HG02763 (cell line): ENCODE results near the gene ARHGAP26.
A peak's percentile ranks its signal among the peaks of the same experiment; 100 is the strongest.

Experiments used
- ATAC-seq: cut with Tn5 transposase; IDR thresholded peaks from one replicate; pipeline ENCODE4 v1.9.1; 2021; ENCODE audit warnings: mild to moderate bottlenecking, moderate library complexity; ENCODE audit not compliant: unreplicated experiment

Gene ARHGAP26

DNA sequence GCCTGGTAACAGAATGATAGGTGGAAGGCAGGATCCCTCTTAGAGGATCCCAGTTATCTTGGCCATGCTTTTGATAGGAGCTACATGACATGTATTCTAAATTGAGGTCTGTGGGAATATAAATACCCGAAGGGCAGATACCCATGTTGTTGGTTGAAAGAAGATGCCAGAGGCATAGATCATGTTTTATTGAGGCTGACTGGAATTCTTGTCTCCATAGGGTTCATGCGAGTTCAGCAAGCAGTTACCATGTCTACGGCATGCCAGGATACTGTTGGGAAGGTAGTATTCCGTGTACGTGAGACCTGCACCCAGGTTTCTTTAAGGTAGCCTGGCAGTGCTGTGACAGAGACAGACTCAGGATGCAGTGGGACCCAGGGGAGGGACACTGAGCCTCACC is 402.6 kb downstream of the ARHGAP26 start:
- ATAC-seq = no peak

DNA sequence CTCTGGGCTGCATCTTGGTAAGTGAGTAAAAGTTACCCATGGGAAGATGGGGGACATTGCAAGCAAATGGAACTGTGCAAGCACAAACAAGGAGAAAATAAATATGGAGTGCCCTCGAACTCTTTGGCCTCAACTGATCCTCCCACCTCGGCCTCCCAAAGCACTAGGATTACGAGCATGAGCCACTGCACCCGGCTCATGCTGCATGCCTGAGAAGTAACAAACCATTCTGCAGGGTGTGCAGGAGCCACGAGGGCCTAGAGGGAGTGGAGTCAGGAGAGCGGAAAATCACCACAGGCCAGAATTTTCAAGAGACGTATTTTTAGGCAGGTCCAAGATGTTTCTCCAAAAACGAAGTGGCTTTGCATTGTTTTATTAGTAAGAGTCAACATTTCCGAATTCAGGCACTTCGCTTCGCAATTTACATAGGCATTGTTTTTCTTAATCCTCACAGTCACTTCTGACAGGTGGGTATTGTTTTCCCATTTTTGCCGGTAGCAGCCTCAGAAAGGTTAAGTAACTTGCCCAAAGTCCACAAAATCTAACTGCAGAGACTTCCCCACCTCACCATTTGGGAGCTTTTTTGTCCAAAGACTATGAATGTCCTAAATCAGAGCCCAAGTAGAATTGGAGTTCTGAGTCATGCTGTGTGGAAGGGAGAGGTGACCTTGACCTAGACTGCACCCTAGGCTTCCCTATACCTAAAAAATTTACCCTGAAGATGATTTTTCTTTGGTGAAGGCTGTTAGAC is 403.1 kb downstream of the ARHGAP26 start:
- no peak for ATAC-seq

DNA sequence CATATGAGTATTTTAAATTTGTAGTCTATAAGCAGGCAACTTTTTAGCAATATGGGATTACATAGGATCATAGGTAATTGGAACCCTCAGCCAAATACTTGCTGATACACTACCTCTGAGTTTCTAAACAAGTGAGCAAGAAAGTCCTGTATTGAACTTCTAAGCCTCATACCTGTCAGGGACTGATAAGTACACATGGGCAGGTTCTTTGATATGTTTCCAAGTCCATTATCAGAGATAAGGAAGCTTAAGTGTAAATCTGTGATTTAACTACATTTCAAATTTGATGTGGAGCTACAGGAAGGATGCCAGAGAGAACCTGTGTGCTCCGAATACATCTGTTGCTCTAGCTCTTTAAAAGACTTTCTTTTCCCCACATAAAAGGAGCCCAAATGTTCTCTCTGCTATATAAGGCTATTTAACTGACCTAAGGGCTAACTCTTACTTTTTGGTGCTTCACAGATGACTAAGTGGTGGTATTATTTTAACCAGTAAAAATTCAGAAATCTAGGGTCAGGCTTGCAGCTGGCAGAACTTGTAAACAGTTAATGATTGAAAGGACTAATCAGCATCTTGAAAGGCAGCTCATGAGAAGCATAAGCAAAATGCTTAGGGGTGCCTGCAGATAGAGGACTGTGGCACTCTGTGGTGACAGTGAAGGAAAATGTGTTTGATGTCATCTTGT is 404.7 kb downstream of the ARHGAP26 start:
- ATAC-seq = peak; percentile 87

DNA sequence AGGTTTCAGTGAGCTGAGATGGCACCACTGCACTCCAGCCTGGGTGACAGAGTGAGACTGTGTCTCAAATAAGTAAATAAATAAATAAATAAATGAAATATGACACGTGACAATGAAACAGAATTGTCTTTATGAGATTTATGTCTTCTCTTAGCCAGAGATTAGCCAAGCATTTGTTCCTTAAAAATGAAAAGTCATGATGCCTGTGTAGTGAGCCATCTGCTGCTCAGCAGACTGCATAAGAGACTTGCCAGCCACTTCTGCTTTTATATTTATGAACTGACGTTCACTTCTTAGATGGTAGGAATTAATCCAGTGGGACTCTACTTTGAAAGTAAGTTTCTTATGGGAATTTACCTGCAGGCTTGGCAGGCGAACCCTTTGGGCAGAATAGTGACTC is 405.9 kb downstream of the ARHGAP26 start:
- no peak for ATAC-seq

DNA sequence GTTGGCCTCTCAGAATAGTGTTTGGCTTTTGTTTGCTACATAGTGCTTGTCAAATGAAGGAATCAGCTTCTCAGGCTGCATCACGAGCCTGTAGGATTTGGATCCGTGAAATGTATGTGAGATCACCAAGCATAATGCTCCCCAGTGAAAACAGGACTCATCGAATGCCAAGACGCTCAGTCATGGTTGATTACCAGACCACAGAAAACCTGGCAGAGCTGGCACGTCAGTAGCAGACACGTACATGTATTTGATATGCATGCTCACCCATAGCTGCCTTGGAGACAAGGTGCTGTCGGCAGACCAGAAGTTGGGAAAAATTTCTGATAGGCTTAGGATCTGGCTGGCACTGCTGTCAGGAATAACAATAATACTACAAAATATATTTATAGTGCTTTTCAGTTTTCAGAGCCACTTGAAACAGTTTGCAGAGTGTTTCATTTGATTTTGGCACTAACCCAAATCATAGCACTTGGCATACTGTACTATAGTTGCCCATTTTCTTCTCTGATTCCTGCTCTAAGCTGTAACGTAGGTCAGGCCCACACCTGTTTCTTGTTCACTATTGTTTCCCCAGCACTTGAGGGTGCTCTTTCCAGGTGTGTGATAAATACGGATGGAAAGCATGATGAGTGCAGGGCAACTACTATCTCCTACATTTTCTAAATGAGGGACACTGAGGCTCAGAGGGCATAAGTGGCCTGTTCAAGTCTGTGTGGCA is 407.2 kb downstream of the ARHGAP26 start:
- no peak for ATAC-seq

DNA sequence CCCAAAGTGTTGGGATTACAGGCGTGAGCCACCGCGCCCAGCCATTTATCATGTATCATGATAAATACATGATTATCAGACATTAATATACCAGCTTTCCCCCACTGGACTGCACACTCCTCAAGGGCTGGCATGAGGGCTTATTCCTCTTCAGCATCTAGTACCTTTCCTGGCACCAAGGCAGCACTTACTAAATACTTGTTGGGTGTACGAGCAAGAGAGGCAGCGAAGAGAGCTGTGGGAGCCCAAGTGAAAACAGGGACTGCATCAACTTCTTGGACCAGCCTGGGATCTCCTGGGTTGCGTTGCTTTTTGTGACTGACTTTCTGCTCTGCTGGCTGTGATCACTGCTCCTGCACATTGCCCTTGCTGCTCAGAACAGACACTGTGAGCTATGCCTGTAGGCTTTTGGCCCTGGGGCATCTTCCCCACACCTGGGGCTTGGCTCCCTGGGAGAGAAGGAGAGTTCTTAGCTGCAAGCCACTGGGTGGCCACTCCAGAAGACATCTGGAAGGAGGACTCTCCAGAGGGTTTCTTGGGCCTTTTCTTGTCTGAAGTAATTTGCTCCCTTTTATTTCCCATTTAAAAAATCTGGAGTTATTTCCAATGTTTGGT is 409.1 kb downstream of the ARHGAP26 start:
- no peak for ATAC-seq

DNA sequence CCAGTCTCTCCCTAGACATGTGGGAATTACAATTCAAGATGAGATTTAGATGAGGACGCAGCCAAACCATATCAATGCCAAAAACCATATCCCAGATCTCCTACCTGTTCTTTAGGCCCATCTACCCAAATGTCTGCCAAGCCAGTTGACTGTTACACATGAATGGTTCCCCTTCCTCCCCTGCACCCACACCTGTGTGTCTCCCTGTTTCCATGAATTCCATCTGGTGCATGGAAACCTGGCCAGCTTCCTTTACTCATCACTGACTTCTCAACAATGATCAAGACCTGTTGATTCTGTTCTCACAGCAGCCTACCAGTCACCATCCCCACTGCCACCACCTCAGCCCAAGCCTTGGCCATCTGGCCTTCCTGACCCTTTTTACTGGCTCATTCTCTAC is 410.6 kb downstream of the ARHGAP26 start:
- no peak for ATAC-seq

DNA sequence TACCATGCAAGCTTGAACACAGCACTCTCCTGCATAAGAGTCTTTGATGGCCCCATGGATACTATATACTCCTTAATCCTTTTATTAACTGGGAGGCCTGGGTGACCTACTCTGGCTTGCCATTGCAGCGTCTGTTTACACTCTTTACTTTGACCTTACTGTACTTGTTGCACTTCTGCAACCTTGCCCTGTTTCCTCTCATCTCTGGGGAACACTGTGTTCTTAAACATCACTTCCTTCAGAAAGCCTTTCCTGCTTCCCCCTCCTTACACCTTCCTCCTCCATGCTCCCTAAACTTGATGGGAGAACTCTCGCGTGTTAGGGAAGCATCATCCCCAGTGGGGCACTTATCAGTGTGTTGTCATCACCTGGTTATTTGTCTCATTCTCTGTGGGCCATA is 411.0 kb downstream of the ARHGAP26 start:
- no peak for ATAC-seq

DNA sequence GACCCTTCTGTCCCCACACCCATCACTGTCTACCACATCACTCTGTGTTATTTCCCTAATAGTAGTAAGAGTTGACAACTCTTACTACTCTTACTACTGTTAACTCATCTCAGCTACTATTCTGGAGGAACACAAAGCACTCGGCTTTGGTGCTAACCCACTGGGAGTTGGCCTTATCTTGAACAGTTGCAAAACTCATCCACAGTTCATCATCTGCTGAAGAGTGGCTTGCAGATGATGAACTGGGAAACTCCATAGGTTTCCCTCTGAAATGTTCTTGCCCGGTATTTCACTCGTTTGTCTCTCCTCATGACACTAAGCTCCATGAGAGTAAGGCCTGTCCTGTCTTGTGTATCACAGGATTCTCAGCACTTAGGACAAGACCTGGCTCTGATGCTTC is 411.9 kb downstream of the ARHGAP26 start:
- ATAC-seq = no peak

DNA sequence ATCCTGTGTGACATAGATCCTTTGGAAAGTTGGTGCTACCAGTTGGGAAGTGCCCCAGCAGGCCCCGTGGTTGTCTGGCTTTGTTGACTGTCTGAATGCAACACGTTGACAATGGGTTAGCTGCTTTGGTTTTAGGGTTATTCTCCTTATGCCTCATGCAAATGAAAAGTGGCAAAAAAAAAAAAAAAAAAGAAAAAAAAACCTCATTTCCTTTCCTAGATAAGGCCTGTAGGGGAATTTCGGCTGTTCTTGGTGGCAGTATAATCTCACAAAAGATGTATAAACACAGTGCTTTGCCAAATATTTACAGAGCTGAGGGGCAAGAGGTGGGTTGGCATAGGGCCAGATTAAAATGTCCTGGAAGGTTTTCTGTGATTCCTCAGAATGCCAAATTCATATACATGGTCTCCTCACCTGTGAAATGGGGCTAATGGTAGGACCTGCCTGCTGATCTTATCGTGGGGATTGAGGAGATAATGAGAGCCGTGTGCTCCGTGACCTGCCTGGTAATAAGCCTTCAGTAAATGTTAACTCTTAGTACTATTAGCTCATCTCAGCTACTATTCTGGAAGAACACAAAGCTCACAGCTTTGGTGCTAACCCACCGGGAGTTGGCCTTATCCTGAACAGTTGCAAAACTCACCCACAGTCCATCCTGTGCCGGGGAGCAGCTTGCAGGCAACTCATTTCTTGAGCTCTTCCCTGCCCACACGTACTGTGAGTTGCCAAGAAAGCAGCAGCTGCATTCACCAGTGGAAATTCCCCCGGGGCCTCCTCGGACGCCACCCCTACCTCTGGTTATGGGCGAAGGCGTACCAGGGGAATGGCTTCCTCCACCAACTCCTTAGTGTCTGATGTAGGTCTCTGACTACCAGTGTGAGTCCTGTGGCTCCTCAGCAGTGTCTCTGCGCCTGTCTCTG is 413.0 kb downstream of the ARHGAP26 start:
- peak; percentile 65 for ATAC-seq

DNA sequence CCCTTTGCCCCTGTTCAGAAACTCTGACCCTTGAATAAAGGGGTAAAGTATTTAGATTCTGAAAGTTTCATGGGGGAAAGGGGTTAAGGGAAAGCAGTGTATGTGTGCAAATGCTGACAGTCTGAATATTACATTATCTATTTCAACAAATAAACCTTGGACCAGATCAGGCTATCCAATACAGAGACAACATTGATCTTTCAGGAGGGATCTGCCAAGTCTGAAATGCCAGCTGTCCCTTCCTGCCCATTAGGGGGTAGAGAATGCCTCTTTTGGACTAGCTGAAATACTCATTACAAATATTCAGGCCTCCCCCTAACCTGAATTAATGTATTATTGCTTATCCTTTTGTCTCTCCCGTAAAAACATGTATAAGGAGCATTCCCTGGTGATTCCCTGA is 413.8 kb downstream of the ARHGAP26 start:
- no peak for ATAC-seq

DNA sequence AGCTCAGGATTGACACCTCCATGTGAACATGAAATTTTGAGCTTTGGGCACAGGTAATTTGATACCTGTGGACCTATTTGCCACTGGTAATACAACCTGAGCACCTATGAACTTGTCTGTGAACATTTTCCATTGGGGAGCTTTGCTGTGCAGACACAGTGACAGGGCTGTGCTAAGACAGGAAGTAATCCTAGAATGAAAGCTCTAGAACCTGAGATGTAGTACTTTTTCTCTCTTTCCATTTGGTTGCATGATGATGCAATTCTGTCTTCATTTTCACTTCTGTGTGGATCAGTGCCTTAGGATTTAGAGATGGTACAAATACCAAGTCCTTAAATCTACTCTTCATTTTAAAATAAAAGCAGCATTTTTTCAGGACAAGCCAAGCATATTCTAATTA is 416.4 kb downstream of the ARHGAP26 start:
- no peak for ATAC-seq

DNA sequence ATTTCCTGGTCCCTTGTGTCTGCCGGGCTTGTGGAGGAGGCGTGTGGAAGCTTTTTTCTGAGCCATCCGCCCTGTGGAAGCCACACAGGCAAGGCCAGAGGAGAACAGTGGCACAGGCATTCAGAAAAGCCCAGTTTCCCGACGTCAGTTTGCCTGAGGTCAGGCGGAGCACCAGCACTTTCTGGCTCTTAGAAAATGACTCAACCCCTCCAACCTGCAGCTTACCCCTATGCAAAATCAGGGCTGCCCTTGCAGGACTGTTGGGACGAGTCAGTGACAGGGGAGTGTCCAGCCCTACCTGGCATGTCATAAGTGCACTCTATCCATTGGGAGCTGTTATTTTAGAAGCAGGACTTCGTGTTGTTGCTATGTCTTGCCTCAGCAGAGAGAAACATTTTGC is 417.3 kb downstream of the ARHGAP26 start:
- ATAC-seq = no peak

DNA sequence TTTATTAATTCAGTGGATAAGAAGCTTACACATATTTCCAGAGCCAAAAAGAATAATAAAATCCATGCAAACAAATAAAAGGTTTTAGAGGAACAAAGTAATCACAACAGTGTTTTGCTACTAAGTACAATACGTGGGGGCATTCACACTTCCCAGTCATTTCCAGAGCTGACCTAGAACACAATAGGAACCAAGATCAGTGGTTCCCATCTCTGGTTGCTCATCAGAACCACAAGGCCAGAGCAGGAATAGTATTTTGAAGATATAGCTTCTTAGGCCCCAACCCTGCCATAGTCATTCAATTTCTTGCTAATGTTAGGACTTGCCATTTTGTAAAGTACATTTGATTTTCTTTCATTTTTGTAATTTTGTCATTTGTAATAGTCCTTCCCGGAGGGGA is 417.9 kb downstream of the ARHGAP26 start:
- no peak for ATAC-seq

DNA sequence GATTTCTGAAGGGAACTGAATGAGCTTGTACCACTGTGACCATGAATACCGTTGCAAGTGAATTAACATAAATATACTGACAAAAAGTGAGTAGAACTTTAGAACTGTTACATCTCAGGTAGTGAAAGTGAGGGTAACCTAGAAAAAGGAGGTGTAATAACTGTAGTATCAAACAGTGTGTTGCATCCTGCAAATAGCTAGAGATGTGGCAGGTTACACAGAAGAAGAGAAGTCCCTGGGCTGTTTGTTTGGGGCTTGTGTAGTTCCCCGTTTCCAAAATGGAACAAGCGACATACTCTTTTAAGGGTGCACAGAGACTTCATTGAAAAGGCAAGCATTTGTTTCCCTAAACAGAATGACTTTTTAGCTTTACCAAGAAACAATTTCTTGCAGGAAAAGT is 418.5 kb downstream of the ARHGAP26 start:
- no peak for ATAC-seq

DNA sequence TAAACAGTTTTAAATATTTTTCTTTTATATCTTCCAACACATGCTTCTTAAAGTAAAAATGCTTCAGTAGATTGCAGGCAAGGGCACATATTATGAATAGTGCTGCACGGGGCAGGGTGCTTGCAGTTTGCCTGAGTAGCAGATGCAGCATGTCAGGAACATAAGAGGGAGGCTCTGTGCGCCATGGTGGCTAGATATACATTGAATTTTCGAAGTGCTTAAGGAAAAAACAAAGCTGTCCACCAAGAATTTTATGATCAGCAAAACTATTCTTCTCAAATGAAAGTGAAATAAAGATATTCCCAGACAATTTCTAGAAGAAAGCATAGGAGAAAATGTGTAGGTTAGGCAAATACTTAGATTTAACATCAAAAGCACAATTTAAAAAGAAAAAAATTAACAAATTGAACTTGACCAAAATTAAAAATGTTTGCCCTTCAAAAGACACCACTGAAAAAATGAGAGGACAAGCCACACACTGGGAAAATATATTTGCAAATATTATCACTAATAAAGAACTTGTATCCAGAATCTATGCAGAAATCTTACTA is 420.2 kb downstream of the ARHGAP26 start:
- ATAC-seq = no peak

DNA sequence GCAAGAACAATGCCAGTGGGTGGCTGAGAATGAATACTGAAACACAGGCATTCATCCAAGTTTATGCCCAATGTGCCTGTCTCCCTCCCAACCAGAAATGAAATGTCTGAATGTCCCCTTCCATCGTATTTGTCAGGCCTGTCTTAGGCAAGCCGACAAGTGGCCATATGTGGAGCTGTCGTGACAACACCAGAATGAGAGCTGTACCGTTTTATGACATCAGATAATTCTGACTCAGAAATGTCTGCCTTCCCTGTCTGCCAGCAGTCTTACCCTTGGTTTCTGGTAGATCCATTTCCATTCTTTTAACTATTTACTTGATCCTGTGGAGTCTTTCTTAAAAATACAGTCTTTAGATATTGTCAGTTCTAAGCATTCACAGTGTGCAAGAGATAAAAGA is 421.5 kb downstream of the ARHGAP26 start:
- ATAC-seq = no peak

DNA sequence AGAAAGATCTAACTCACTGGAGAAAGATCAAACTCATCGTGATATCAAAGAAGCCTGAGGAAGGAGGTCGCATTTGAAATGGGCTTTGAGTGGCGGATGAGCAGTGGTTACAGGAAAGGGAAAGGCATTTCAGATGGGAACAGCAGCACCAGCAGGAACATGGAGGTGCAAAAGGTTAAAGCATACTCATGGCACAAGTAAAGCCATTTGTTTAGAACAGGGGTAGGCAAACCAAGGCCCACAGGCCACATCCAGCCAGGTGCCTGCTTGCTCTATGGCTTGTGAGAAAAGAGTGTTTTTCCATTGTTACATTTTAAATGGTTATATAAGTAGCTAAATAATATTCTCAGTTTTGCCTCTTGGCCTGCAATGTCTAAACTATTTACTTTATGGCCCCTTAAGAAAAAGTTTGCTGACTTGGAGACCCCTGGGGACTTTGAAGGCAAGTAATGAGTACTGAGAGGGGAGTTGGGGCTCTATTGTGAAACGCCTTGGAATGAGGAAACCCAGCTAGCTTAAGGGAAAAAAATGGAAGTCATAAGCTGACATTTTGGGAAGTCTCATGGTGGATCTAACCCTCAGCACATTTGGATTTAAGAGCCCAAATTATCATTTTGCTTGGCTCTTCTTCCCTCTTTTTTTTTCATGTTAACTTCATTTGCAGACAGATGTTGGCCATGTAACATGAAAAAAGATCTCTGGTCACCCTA is 422.2 kb downstream of the ARHGAP26 start:
- ATAC-seq = no peak

DNA sequence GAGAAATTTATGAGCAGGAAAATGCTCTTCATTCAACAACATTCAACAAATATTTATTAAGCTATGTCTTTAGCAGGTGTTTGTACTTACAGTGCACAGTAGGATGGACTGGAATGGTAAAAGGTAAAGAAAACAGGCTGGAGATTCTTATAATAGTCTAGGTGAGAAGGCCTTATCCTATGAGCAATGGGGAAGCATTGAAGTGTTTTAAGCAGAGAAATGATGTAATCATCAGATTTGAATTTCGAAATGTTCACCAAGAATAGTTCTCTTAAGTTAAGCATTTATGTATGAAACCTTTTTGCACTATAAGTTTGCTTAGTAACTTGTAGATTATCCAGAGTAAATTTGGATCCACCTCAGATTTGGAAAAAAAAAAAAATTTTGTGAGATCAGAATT is 424.0 kb downstream of the ARHGAP26 start:
- no peak for ATAC-seq

DNA sequence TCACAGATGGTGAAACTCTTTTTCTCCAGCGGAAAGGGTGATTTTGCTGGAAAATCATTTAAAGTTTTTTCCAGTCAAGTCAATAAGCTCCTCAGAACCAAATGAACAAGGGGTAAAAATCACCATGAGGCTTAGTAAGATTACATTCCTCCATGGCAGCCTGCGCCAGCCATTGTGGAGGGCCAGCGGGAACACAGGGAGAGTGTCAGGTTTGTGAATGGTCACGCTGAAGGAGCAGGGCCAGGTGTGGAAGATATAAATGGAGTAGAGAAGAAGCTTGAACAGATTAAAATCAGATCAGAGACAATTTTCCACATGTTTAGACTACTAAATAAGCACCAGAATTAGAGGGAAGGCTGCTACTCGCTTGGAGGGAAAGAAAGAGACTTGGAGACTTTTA is 424.5 kb downstream of the ARHGAP26 start:
- no peak for ATAC-seq
